Tibial nerve (tissue), 4 donors: Measurements from ENCODE around the gene MGLL.

Experiments used
- EP300 ChIP-seq, 2 donors: sonication (generic); formaldehyde crosslinking; IDR thresholded peaks; one replicate each; pipeline ENCODE4 v1.6.1; 2017; ENCODE audit warnings: antibody characterized with exemption in 2 of 2, mild to moderate bottlenecking in 1 of 2
- POLR2A ChIP-seq, 2 donors: fragments of 450-650 bp; IDR thresholded peaks; one replicate each; pipeline ENCODE4 v1.6.1; 2017; ENCODE audit warnings: antibody characterized with exemption in 2 of 2, mild to moderate bottlenecking in 2 of 2, moderate library complexity in 2 of 2
- TF ChIP-seq, protein P1 (sequence below), 5 experiments: fragments of 200-600 bp in 3 of 5; fragments of 450-650 bp in 2 of 5; sonication (generic) in 3 of 5; IDR thresholded peaks; one replicate each; pipeline ENCODE4 v1.5.1; 2016 to 2019; ENCODE audit warnings: antibody characterized with exemption in 5 of 5, mild to moderate bottlenecking in 3 of 5, moderate library complexity in 2 of 5

DNA sequence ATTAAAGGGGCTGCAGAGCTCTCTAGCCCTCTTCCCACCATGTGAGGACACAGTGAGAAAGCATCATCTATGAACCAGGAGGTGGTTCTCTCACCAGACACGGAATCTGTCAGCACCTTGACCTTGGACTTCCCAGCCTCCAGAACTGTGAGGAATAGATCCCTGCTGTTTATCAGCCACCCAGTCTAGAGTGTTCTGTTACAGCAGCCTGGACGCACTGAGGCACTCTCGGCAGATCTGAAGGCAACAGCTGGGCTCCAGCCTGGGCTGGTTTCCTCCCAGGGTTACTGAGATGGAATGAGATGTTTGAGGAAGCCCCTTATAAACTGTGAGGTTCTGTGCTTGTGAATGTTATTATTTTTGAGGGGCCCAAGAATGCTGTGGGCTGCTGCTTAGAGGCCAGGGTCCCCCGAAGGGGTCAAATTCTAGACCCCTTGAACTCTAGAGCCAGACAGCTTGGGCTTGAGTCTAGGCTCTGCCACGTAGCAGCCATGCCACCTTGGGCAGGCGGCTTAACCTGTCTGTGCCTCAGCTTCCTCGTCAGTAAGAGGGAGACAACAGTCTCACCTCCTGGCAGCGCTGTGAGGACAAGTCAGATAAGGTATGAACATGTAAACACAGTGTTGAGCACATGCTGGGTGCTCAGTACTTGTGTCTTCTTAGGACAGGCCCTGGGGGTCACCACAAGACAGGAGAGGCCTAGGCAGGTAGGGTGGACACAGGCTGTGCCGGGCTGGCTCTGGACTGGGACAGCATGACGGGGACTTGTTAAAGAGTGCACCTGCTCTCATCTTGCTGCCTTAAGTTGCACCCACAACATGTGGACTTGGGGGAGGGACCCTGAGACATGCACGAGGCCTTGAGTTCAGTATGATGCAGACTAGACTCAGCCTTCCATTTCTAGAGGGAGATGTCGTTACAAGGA is 49.2 kb downstream of the MGLL start:
- TF ChIP-seq, protein P1, sequence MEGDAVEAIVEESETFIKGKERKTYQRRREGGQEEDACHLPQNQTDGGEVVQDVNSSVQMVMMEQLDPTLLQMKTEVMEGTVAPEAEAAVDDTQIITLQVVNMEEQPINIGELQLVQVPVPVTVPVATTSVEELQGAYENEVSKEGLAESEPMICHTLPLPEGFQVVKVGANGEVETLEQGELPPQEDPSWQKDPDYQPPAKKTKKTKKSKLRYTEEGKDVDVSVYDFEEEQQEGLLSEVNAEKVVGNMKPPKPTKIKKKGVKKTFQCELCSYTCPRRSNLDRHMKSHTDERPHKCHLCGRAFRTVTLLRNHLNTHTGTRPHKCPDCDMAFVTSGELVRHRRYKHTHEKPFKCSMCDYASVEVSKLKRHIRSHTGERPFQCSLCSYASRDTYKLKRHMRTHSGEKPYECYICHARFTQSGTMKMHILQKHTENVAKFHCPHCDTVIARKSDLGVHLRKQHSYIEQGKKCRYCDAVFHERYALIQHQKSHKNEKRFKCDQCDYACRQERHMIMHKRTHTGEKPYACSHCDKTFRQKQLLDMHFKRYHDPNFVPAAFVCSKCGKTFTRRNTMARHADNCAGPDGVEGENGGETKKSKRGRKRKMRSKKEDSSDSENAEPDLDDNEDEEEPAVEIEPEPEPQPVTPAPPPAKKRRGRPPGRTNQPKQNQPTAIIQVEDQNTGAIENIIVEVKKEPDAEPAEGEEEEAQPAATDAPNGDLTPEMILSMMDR (IDR thresholded peaks at IDR 0.05): no peak
- TF ChIP-seq POLR2A (IDR thresholded peaks at IDR 0.05): no peak
- no peak for TF ChIP-seq EP300 (IDR thresholded peaks at IDR 0.05)
